IPS DF 4.7 (cell line): Measurements from ENCODE around the gene MYH15.
A peak's percentile ranks its signal among the peaks of the same experiment; 100 is the strongest.

ENCODE experiments used
- DNase-seq: peaks from one replicate; pipeline ENCODE4 v3.0.0-alpha.2; 2013; ENCODE audit warnings: low spot score; ENCODE audit errors: extremely low read depth

Gene MYH15

DNA sequence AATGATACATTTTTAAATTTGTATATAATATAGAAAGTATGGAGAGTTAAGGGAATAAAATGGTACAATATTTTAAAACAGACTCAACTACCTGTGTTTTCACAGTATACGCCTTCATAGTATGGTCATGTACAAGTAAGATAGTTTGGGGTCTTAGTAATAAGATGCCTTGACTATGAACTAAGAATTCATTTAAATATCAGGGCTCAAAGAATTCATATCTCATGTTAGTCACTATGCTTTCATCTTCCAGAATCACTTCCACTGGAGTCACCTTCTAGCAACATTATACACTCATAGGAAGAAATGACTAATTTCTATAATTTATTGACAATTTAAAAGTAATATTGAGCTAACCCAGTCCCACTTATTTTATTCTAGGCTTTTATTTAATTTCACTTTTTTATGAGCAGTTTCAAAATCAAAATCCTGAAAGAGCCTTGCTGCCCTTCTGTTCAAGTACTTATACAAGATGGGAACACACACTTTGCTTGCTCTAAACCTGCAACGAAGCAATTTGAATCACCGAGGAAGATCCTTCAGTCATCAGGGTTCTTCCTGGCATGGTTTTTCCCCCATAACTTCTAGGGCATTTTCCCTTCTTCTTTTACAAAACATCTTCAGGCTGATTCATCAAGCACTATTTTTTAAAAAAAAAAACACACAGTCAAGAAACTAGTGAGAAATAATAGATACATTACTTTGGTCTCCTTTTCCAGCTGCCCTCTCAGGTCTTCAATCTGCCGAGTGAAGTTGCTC, 94.1 kb downstream of the MYH15 start:
- DNase-seq = no peak

DNA sequence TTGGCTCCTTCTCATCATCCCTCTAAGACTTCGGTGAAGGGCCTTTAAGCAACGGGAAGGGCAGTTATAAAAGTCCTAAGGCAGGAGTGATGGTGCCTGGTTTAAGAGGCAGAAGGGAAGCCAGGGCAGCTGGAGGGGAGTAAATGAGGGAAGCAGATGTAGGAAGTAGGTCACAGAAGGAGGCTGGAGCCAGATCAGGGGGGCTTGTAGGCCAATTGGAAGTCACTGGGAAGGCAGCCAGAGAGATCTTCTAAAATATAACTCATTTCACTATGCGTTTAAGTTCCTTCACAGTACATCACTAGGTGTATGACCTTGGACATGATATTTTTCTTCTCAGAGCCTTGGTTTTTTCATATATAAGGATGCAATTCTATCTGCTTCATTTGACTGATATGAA, 94.7 kb downstream of the MYH15 start:
- no peak for DNase-seq

DNA sequence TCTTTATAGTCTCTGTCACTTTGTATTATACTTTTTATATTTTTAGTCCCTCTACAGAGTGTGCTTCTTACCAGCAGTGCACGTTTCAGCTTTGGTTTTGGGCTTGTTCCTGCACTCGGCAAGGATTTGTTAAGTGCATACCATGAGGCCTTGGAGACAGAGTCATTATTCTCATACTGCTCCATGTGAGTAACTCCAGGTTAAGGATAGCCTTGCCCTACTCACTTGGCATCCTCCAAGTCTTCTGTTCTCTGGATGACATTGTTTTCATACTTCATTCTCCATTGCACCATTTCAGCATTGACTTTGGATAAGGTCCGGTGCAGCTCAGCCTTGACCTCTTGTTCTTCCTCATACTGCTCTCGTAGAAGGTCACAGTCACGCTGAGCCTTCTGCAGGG, 96.4 kb downstream of the MYH15 start:
- no peak for DNase-seq

DNA sequence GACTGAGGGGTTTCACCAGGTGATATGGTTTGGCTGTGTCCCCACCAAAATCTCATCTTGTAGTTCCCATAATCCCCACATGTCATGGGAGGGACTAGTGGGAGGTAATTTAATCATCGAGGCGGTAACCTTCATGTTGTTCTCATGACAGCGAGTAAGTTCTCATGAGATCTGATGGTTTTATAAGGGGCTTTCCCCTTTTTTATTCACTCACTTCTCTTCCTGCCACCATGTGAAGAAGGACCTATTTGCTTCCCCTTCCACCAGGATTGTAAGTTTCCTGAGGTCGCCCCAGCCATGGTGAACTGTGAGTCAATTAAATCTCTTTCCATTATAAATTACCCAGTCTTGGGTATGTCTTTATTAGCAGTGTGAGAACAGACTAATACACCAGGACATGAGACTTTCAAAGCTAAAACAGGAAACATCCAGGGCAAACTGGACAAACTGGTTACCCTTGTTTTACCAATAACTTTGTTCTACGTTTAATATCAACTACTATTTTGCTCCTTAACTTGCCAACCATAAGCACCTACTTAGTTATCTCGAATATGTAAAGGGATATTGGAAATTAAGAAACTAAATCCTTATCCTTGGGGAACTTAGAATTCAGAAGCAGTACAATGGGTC, 98.2 kb downstream of the MYH15 start:
- no peak for DNase-seq

DNA sequence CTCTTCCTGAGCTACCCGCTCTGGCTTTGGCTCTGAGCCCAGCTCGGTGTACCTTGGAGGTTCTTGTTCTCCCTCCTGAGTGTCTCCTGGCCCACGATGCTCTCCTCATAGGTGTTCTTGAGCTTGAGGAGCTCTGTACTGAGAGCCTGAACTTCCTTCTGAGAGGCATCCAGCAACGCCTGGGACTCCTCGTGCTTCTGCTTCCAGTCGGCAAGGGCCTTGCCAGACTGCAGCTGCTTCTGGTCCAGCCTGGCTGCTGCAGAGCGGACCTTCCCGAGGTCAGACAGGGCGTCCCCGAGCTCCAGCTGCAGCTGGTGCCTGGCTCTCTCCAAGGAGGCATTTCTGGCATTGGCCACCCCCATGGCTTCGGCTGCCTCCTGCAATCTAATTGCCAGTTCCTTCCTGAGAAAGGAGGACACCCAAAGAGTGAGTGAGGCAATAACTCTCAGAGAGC, 99.8 kb downstream of the MYH15 start:
- DNase-seq = no peak

DNA sequence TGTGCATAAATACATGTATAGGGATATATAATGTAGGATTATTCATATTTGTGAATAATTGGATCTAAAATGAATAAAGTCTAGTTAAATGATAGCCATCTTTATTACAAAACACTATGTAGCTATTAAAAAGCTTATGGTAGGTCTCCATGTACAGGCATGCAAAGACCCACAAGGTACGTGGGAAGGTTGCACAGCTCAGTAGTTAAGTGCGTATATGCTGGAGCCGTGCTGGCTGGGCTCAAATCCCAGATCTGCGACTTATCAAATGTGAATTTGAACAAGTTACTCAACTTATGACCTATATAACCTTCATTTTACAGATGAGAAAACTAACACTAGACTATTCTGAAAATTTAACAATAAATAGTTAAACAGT, 100.6 kb downstream of the MYH15 start:
- DNase-seq = no peak

DNA sequence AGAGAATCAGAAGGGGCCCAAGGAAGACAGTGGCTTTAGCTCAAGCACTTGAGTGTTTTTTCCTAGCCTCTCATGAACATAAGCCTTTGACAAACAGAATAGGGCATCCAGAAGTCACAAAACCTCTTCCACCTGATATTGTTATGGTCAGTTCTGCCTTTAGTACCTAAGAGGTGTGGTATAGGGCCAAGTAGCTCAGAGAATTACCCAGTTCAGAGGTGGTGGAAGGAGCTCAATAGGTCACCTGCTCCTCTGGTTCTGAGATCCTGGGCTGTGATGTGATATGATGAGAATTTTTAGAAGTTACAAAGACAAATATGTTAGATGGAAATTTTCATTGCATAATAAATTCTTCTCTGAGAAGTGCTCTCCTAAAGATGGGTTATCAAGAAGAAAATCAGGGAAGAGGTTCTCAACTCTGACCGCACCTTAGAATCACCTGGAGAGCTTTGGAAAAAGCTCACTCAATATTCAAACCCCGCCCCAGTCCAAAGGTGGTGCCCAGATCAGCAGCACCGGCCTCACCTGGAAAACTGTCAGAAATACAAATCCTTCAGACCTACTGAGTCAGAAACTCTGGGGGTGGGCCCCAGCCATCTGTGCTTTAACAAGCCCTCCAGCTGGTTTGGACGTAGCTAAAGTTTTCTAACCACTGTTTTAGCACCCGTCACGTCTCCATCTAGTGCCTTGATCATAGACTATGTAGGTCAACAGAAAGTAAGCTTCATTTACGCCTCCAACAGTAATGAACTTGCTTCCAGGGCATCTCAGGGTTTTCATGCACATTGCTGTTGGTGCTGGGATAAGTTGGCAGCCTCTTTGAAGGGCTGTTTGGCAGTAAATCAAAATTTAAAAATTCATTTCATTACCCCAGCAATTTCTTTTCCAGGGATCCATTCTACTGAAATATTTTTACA, 101.3 kb downstream of the MYH15 start:
- no peak for DNase-seq

DNA sequence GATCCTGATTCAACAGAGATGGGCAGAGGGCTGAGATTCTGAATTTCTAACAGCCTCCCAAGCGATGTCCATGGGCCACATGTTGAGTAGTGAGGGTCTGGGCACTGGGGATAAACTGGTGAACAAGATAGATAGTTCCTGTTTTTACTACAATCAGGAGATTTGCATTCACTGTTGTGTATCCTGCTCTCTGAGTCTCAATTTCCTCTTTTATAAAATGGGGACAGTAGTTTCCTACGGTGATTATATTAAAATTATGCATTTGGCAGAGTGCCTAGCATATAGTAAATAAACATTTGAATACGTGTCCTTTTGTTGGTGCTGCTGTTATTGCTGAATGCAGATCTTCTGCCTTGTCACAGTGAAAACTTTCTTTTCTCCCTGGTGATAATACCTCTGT, 102.5 kb downstream of the MYH15 start:
- no peak for DNase-seq

DNA sequence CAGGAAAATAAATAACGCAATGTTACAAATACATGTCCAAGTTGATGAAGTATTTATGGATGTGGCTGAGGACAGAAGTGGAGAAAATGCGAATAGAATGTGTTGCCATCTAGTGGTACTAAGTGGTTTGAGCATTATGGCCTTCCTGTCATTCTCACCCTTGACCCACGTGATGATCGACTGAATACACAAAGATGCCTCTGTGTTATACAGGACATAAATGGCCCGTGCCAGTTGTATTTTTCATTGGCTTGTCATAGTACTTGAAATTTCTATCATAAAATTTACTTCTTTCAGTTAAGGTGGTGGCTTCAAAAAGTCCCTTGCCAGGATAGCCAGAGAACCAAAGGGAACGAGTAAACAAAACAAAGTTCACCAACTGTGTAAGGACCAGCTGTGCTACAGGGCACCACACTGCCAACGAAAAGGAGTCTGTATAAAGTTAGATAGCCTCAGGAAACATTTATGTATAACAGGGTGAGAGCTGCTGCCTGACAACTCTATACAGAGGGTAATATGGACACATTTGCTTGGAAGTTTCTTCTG, 103.7 kb downstream of the MYH15 start:
- DNase-seq = peak; percentile 64

DNA sequence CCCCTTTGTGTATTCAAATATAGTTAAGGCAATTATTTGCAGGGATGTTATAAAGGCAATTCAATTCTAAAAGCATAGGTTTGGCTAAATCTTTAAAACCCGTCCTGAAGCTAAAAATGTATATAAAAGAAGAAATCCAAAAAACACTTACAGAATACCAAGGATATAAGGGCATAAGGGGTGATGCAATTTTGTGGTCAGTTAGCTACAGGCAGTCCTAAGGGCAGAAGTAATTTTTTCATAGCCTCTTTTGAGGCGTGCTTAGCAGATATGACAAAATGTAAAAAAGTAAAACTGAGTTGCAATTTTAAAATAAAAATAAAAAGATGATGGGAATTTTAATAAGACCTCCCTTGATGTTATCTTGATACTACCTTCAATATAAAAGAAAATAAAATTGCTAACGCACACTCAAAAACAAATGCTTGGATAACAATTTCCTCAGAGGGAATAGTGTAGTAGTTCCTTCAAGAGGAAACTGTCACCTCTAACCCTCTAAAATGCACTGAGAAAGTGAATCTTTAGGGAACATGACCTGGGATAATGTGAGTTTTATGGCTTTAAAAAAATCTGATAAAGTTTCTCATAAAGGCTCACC, 104.2 kb downstream of the MYH15 start:
- DNase-seq = no peak

DNA sequence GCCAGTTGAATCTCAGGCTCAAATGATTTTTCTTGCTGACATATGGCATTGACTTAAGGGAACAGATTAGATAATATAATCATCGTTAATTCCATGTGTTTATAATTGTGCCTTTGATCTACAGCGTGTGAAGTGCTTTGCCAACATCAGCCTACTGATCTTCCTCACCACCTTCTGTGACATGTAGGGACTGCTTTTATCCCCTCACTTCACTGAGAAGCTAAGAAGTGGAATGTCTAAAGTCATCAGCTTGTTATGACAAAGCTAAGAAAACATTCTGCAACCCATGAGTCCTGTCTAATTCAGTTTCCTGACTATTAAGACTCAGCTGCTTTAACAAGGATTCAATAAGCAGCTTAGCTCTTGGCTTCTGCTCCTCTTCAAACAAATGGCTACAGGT, 106.0 kb downstream of the MYH15 start:
- DNase-seq = no peak

DNA sequence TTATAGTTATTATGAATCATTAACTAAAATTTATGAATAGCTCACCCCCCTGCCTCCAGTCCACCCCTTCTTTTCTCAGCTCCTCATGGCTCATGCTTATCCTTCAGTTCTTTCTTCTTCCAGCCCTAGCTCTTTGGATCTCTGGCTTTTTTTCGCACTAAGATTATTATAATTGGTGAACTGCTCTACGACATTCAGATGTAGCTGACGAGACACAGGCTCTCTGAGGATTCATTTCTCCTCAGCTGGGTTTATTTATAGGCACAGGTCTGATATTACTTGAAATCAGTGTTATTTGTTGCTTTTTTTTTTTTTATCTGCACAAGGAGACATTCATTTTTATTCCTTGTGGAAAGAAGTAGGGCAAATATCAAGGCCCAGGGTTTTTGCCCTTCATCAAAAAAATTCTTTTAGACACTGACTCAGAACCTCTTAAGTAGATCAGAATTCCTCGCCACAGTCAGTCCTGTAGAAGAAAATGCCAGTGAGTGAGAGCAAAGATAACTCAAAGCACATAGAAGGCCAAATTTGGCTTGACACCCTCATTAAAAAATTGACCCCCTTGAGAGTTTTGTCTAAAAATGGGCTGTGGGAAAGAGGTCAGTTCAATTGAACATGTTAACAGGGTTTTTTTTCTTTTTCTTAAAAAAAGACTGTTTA, 106.6 kb downstream of the MYH15 start:
- no peak for DNase-seq

DNA sequence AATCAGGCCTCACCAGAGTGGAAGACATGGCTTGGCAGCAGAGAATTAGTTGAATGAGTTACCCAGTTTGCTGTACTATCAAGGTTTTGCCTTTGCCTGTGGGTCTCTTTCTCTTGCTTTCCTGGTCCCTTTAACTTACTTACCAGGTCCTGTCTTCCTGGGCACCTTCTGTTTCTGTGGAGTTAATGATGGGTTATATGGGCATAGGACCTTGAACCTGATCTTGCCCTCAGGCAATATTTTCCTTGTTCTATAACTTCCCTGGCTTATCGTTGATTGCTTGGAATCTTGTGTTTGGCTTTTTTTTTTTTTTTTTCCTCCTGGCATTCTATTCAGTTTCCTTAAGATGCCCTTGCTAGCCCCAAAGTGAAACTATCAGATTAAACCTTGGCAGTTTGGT, 107.2 kb downstream of the MYH15 start:
- DNase-seq = no peak

DNA sequence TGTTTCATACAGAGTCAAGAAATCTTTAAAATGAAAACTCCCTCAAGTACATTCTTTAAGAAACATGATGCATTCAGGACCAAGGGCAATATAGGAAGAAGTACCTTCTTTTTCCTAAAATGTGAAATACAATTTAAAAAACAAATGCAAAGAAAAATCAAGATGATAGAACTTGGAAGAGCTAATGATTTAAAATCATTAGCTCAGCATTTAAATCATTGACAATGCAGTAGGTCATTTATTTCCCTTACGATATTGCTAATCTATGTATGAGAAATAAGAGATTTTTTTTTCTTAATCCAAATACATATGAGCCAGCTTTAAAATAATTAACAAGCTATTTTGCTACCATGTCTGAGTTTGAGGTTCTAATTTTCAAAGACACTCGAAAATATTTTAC, 108.6 kb downstream of the MYH15 start:
- no peak for DNase-seq

DNA sequence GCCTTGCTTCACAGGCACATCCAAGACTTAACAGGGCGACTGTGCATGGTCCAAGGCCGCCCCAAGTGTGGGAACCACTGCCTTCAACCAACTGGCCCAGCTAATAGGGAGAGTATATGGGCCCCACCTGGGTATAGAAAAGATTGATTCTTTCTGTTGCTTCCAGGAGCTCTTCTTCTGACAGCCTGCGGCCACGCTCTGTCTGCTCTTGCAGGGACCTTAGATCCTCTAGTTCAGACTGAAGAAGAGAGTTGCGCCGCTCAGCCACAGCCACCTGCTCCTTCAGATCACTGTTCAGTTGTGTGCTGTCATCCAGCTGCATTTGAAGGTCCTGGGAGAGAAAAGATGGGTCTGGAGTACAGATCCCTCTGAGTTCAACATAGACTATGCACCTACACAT, 111.9 kb downstream of the MYH15 start:
- DNase-seq = no peak

DNA sequence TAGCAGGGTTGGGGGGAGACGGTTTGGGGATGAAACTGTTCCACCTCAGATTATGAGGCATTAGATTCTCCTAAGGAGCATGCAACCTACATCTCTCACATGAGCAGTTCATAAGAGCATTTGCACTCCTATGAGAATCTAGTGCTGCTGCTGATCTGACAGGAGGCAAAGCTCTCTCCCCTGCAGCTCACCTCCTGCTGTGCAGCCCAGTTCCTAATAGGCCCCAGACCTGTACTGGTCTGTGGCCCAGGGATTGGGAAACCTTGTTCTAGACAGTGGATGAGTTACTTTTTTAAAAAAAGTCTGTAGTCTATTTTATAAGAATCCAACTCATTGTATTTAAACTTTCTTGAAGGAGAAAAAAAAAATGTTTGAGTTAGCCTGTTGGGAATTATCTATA, 114.1 kb downstream of the MYH15 start:
- no peak for DNase-seq

DNA sequence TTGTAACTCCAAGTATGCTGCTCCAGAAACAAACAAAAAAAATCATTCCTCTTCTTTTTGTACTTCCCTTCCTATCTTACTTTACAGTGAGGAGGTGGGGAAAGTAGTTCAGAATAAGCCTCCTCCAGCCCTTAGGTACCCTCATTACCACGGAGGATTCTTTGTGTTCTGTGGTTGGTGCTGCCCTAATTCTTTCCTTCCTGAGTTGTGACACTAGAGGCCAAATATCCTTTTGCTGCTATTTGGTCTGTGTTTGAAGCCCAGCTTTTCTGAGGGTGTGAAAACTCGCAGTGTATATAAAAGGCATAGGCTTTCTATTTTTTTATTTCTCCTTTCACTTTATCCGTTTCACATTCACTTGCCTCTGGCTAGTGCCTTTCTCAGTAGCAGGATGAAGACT, 115.8 kb downstream of the MYH15 start:
- no peak for DNase-seq

DNA sequence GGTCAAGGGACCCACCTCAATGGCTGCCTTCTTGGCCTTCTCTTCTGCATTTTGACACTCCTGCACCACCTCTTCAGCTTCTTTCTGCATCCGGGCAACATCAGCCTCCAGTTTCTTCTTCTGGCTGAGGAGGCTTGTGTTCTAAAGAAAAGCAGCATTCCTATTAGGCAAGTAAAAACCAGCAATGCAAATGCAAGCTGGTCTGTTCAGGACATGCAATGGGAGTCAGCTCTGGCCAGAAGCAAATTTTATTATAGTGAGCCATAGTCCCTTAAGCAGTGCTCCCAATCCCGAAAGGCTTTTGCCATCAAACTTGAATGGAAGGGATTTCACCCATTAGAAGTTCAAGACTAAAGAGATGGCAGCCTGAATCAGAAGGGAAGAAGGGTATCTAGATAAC, 116.4 kb downstream of the MYH15 start:
- no peak for DNase-seq

DNA sequence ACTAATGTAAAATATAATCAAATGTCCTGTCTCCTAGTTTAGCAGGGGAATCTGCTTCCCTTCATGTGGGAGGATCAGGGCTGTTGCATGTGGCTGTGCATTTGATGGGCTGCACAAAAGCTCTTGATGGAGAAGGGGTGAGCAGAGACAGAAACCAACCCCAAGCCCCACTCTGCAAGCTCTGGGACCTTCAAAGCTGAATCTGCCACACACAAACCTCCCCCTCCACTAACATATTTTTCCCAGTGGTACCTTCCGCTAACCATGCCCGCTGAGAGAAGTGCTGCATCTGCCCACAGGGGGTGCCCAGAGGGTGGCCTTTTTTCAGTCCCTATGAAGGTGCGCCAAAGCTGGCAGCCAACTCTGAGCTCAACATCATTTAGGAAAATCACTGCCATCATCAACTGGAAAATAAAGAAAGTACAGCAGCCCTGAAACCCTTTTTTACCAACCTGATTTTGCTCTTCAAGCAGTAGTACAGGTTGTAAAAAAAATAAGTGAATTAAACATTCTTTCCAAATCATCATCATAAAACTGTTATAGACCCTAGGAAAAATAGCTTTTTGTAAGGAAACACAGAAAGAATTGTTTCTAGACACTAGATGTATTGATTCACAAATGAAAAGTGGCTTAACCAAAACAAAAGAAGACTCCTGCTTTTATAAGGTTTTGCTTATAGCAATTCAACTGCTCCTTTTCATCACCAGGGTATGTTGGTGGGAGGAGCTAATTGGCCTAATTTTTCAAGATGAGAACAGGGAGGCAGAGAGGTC, 117.1 kb downstream of the MYH15 start:
- DNase-seq = no peak

DNA sequence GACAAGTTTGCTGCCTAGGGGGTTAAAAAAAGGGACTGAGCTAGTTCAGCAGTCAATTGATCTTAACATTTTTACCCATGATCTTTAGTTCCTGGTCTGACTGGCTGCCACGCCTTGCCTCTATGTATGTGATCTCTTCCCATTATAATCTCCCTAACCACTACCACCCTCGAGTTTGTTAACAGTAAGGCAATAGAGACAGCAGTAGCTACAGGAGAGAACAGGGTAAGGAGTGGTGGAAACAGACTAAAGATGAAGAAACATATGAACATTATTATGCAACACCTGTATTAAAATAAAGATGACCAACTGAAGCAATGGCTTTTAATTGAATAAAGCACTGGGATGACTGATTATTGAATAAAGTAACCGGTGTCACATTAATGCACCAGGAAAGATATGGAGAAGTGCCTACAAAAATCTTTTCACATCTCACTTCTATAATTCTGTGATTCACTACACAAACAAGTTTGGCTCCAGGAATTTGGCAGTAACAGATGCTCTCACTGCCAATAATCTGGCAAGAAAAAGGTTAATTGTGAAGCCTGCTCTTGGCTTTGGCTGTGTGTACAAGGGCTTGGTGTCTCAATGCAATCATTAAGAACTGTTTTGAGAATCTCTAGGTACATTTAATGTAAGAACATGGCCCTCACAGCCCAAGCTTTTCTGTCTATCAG, 118.3 kb downstream of the MYH15 start:
- DNase-seq = no peak
